OCI-LY1 (cell line): ENCODE results near the gene KDM4B.

Experiments used
- H2AFZ ChIP-seq: fragments of 200-600 bp; sonication (generic), shearing (Covaris generic); 2 replicates; pipeline ENCODE4 v1.6.0; 2014; ENCODE audit warnings: antibody characterized with exemption, mild to moderate bottlenecking, low read length
- H3F3A ChIP-seq: fragments of 200-600 bp; sonication (generic), shearing (Covaris generic); 2 replicates; pipeline ENCODE4 v1.6.0; 2014; ENCODE audit warnings: mild to moderate bottlenecking, antibody characterized with exemption, low read length, moderate library complexity; ENCODE audit not compliant: insufficient read depth
- H3K27ac ChIP-seq: fragments of 200-600 bp; sonication (generic); 2 replicates; pipeline ENCODE4 v1.5.1; 2014; ENCODE audit warnings: low read length, mixed run types, mild to moderate bottlenecking, low read depth; ENCODE audit not compliant: poor library complexity, severe bottlenecking
- H3K27me3 ChIP-seq: fragments of 200-600 bp; sonication (generic); 2 replicates; pipeline ENCODE4 v1.6.0; 2014; ENCODE audit warnings: antibody characterized with exemption, mild to moderate bottlenecking, low read length, moderate library complexity; ENCODE audit not compliant: insufficient read depth
- H3K36me3 ChIP-seq: fragments of 200-600 bp; sonication (generic); 2 replicates; pipeline ENCODE4 v1.6.1; 2014; ENCODE audit warnings: mild to moderate bottlenecking, antibody characterized with exemption, low read length, moderate library complexity, mixed read lengths; ENCODE audit not compliant: insufficient read depth
- H3K4me1 ChIP-seq: fragments of 200-600 bp; sonication (generic); 2 replicates; pipeline ENCODE4 v1.5.1; 2014; ENCODE audit warnings: mild to moderate bottlenecking, low read length, moderate library complexity; ENCODE audit not compliant: insufficient read depth, severe bottlenecking
- H3K4me2 ChIP-seq: fragments of 200-600 bp; sonication (generic), shearing (Covaris generic); 2 replicates; pipeline ENCODE4 v1.6.1; 2014; ENCODE audit warnings: low read length
- H3K4me3 ChIP-seq: fragments of 200-600 bp; sonication (generic); 2 replicates; pipeline ENCODE4 v1.5.1; 2014; ENCODE audit warnings: low read length, low read depth, mild to moderate bottlenecking, mixed read lengths; ENCODE audit not compliant: poor library complexity, severe bottlenecking
- H3K79me2 ChIP-seq: fragments of 200-600 bp; shearing (Covaris generic); 2 replicates; pipeline ENCODE4 v1.6.1; 2016; ENCODE audit warnings: mixed run types, low read length, mixed read lengths; ENCODE audit not compliant: insufficient read depth
- H3K9ac ChIP-seq: fragments of 200-600 bp; sonication (generic), shearing (Covaris generic); 2 replicates; pipeline ENCODE4 v1.6.1; 2014; ENCODE audit warnings: mild to moderate bottlenecking, low read length, mixed read lengths
- H3K9me2 ChIP-seq: fragments of 200-600 bp; sonication (generic), shearing (Covaris generic); 2 replicates; pipeline ENCODE4 v1.6.1; 2014; ENCODE audit warnings: low read depth, mild to moderate bottlenecking, low read length, mixed read lengths
- H3K9me3 ChIP-seq: fragments of 200-600 bp; shearing (Covaris generic); 2 replicates; pipeline ENCODE4 v1.6.1; 2014; ENCODE audit warnings: low read length, mixed read lengths
- H4K20me1 ChIP-seq: fragments of 200-600 bp; sonication (generic), shearing (Covaris generic); 2 replicates; pipeline ENCODE4 v1.6.0; 2016; ENCODE audit warnings: mild to moderate bottlenecking, low read length; ENCODE audit not compliant: insufficient read depth
- CTCF ChIP-seq: fragments of 200-600 bp; sonication (generic), shearing (Covaris generic); IDR thresholded peaks from 2 replicates; pipeline ENCODE4 v1.5.1; 2017; ENCODE audit warnings: mild to moderate bottlenecking, antibody characterized with exemption, low read length, moderate library complexity, mixed read lengths
- EZH2 ChIP-seq: fragments of 200-600 bp; sonication (generic), shearing (Covaris generic); IDR thresholded peaks from 2 replicates; pipeline ENCODE4 v1.8.0; 2017; ENCODE audit warnings: borderline replicate concordance, mixed run types, mild to moderate bottlenecking, antibody characterized with exemption, low read length, moderate library complexity, mixed read lengths

KDM4B gene

GRCh38 chr19:5101871-5102270 is 133.0 kb downstream of the KDM4B start:
- Histone ChIP-seq H4K20me1 (no peaks in the 10 kb centered on the region), H3K4me2 (no peak overlapping the region), H3K9ac (no peak overlapping the region), H3K36me3 (peaks cover 27% of the 10 kb centered on the region), H3K27ac (no peak overlapping the region), H3K4me1 (no peaks in the 10 kb centered on the region), H2AFZ (no peak overlapping the region), H3K9me2 (no peaks in the 10 kb centered on the region), H3K27me3 (no peaks in the 10 kb centered on the region), H3K4me3 (no peak overlapping the region), H3K9me3 (peaks cover 18% of the 10 kb centered on the region), H3K79me2 (no peaks in the 10 kb centered on the region), H3F3A (no peaks in the 10 kb centered on the region)
- TF ChIP-seq EZH2 = no peak
- no peak for TF ChIP-seq CTCF

- peaks cover 18% of the 10 kb centered on the region for H3K9me3 ChIP-seq
- H3K36me3 ChIP-seq = peaks cover 21% of the 10 kb centered on the region
- no peaks in the 10 kb centered on the region for H3F3A ChIP-seq
- H3K4me2 ChIP-seq = no peak overlapping the region
- no peak overlapping the region for H3K4me3 ChIP-seq
- no peak overlapping the region for H2AFZ ChIP-seq
- no peak overlapping the region for H3K9ac ChIP-seq
- H3K4me1 ChIP-seq = no peaks in the 10 kb centered on the region
- no peaks in the 10 kb centered on the region for H4K20me1 ChIP-seq
- no peaks in the 10 kb centered on the region for H3K27me3 ChIP-seq
- no peaks in the 10 kb centered on the region for H3K79me2 ChIP-seq
- no peaks in the 10 kb centered on the region for H3K9me2 ChIP-seq
- no peak for TF ChIP-seq CTCF
- no peak for TF ChIP-seq EZH2
- H3K27ac ChIP-seq = no peak overlapping the region
Observed at GRCh38 chr19:5102520-5102919, 133.6 kb downstream of the KDM4B start.

- Histone ChIP-seq H3K4me2 (no peak overlapping the region), H3K79me2 (no peaks in the 10 kb centered on the region), H3K27me3 (no peaks in the 10 kb centered on the region), H3K9ac (no peak overlapping the region), H3K4me1 (no peaks in the 10 kb centered on the region), H4K20me1 (no peaks in the 10 kb centered on the region), H3K9me2 (no peaks in the 10 kb centered on the region), H3K36me3 (peaks cover 16% of the 10 kb centered on the region), H3K4me3 (no peak overlapping the region), H3K27ac (no peak overlapping the region), H3F3A (no peaks in the 10 kb centered on the region), H2AFZ (no peak overlapping the region), H3K9me3 (peaks cover 18% of the 10 kb centered on the region)
- TF ChIP-seq EZH2 (no peak), CTCF (no peak)
Observed at GRCh38 chr19:5103061-5103701, 134.3 kb downstream of the KDM4B start.
